HL-60 (cell line): ENCODE results near the gene MYL2.

Experiments used
- CTCF ChIP-seq: IDR thresholded peaks from one replicate; pipeline ENCODE4 v1.5.1; 2011; ENCODE audit warnings: low read length, control low read depth, inconsistent platforms; ENCODE audit not compliant: insufficient read depth
- POLR2AphosphoS5 ChIP-seq: IDR thresholded peaks from 2 replicates; pipeline ENCODE4 v1.6.1; 2012; ENCODE audit warnings: low read depth

GRCh38 chr12:110929818-110930217, 9.4 kb upstream of the MYL2 start:
- TF ChIP-seq POLR2AphosphoS5 (no peak), CTCF (no peak)
